Endothelial cell of umbilical vein (primary cell): ENCODE data around the gene L3MBTL2. TPM values are rescaled to one million over a fixed set of nuclear protein-coding genes. Genes with fewer than 3 reads are reported as not detected.
A peak's percentile ranks its signal among the peaks of the same experiment; 100 is the strongest.

ENCODE experiments used
- Bru-seq: library from RNA; stranded (reverse); fragments of 400-500 nt; gene quantifications from one replicate; lab custom pipeline; 2021; lab: Mats Ljungman, UMichigan
- BruChase-seq, 2 experiments: library from RNA; stranded (reverse); fragments of 400-500 nt; gene quantifications; one replicate each; lab custom pipeline; 2021; lab: Mats Ljungman, UMichigan
- BruUV-seq: library from RNA; stranded (reverse); fragments of 400-500 nt; replicated peaks from 2 replicates; lab custom pipeline; 2021; lab: Mats Ljungman, UMichigan
- CTCF ChIA-PET: fragments of 300-600, 350-600 bp; sonication (Branson Sonifier 250); formaldehyde crosslinking; loops from one replicate; lab custom pipeline; 2021; ENCODE audit warnings: antibody characterized with exemption, inconsistent platforms; lab: Charles Lee
- POLR2A ChIA-PET: fragments of 300-600, 350-600 bp; sonication (Branson Sonifier 250); formaldehyde crosslinking; loops from one replicate; lab custom pipeline; 2021; ENCODE audit warnings: antibody characterized with exemption, inconsistent platforms; lab: Charles Lee
- DNase-seq: peaks from one replicate; pipeline ENCODE4 v3.0.0-alpha.2; 2011; ENCODE audit warnings: low read depth, low spot score
- FAIRE-seq: peaks from 2 replicates; lab custom pipeline; 2011; peaks lifted over from hg19 to GRCh38; lab: Jason Lieb, UNC
- H2AFZ ChIP-seq: 2 replicates; pipeline ENCODE4 v1.6.0; 2012; ENCODE audit warnings: low read depth, low read length, control low read depth, inconsistent platforms
- H3K27ac ChIP-seq: 2 replicates; pipeline ENCODE4 v1.5.1; 2011; ENCODE audit warnings: low read depth, mild to moderate bottlenecking, control low read depth, low read length, moderate library complexity; ENCODE audit not compliant: insufficient read depth
- H3K27me3 ChIP-seq, 2 experiments: 2 replicates each; pipeline versions ENCODE4 v1.6.0 to v1.6.1; 2011; ENCODE audit warnings: low read length in 2 of 2, mixed read lengths in 1 of 2; ENCODE audit not compliant: control insufficient read depth in 2 of 2, insufficient read depth in 2 of 2
- H3K36me3 ChIP-seq, 2 experiments: 2 replicates in 1 of 2; 3 replicates in 1 of 2; pipeline ENCODE4 v1.5.1; 2011; ENCODE audit warnings: low read length in 2 of 2, mild to moderate bottlenecking in 1 of 2, moderate library complexity in 1 of 2; ENCODE audit not compliant: control insufficient read depth in 2 of 2, insufficient read depth in 2 of 2; ENCODE audit errors: extremely low read depth in 1 of 2
- H3K4me1 ChIP-seq: 3 replicates; pipeline ENCODE4 v1.5.1; 2011; ENCODE audit warnings: mild to moderate bottlenecking, low read length; ENCODE audit not compliant: control insufficient read depth, insufficient read depth; ENCODE audit errors: extremely low read depth
- H3K4me2 ChIP-seq: 2 replicates; pipeline ENCODE4 v1.6.1; 2011; ENCODE audit warnings: low read length, control low read depth, mixed read lengths; ENCODE audit not compliant: insufficient read depth
- H3K4me3 ChIP-seq, 3 experiments: fragments of 200-600 bp in 1 of 3; sonication (generic), shearing (Covaris generic) in 1 of 3; replicated peaks in 1 of 3; 2 replicates each; pipeline ENCODE4 v1.5.1; 2011 to 2016; ENCODE audit warnings: control low read depth in 3 of 3, low read length in 3 of 3, mild to moderate bottlenecking in 2 of 3, inconsistent platforms in 1 of 3, low read depth in 1 of 3, moderate library complexity in 1 of 3; ENCODE audit not compliant: insufficient read depth in 1 of 3
- H3K79me2 ChIP-seq: 2 replicates; pipeline ENCODE4 v1.6.0; 2012; ENCODE audit warnings: low read length, inconsistent platforms; ENCODE audit not compliant: control insufficient read depth, insufficient read depth
- H3K9ac ChIP-seq: replicated peaks from 2 replicates; pipeline ENCODE3; 2011; ENCODE audit warnings: low read length, control low read depth; ENCODE audit not compliant: insufficient read depth; ENCODE audit errors: extremely low read depth
- H3K9me1 ChIP-seq: replicated peaks from 3 replicates; pipeline ENCODE4 v1.6.0; 2011; ENCODE audit warnings: mild to moderate bottlenecking, low read length; ENCODE audit not compliant: control insufficient read depth, insufficient read depth; ENCODE audit errors: extremely low read depth
- H3K9me3 ChIP-seq: replicated peaks from 2 replicates; pipeline ENCODE4 v1.5.1; 2012; ENCODE audit warnings: low read length, inconsistent platforms; ENCODE audit not compliant: control insufficient read depth, insufficient read depth
- H4K20me1 ChIP-seq: replicated peaks from 2 replicates; pipeline ENCODE3; 2011; ENCODE audit warnings: mild to moderate bottlenecking, low read length; ENCODE audit not compliant: control insufficient read depth, insufficient read depth; ENCODE audit errors: extremely low read depth
- EZH2 ChIP-seq: IDR thresholded peaks from 2 replicates; pipeline ENCODE4 v1.6.1; 2012; ENCODE audit warnings: borderline replicate concordance, low read depth, mild to moderate bottlenecking, moderate library complexity, low read length, inconsistent platforms; ENCODE audit not compliant: severe bottlenecking
- FOS ChIP-seq: IDR thresholded peaks from 2 replicates; pipeline ENCODE4 v1.6.1; 2011; ENCODE audit warnings: mild to moderate bottlenecking, low read length, moderate library complexity, borderline replicate concordance; ENCODE audit not compliant: insufficient read depth
- GATA2 ChIP-seq: IDR thresholded peaks from 2 replicates; pipeline ENCODE4 v1.7.0; 2011; ENCODE audit warnings: low read depth, mild to moderate bottlenecking, moderate library complexity, mixed read lengths, low read length; ENCODE audit not compliant: insufficient read length, insufficient read depth
- JUN ChIP-seq: IDR thresholded peaks from 2 replicates; pipeline ENCODE4 v1.6.1; 2011; ENCODE audit warnings: borderline replicate concordance, low read depth; ENCODE audit not compliant: insufficient read length, insufficient read depth
- MYC ChIP-seq: IDR thresholded peaks from one replicate; pipeline ENCODE4 v1.6.1; 2011; ENCODE audit warnings: mild to moderate bottlenecking, low read depth, low read length
- POLR2A ChIP-seq: IDR thresholded peaks from 2 replicates; pipeline ENCODE4 v1.6.1; 2012; ENCODE audit warnings: low read depth, mild to moderate bottlenecking, control low read depth, low read length
- POLR2AphosphoS5 ChIP-seq: IDR thresholded peaks from 2 replicates; pipeline ENCODE4 v1.6.1; 2012; ENCODE audit warnings: low read depth, mild to moderate bottlenecking, control low read depth, low read length, moderate library complexity; ENCODE audit not compliant: insufficient read depth
- dilution Hi-C: fragments of 300-500 bp; cut with MboI; formaldehyde crosslinking; loops from one replicate; pipeline ENCODE4 v1.15.0; 2019; ENCODE audit warnings: low sequenced_read_pairs; ENCODE audit not compliant: extremely low pct_ligation_motif_present
- intact Hi-C: fragments of 100-400 bp; cut with micrococcal nuclease; formaldehyde crosslinking; loops from one replicate; pipeline ENCODE4 v1.10.0; 2022
- long read RNA-seq: library from polyadenylated mRNA; stranded (forward); transcript quantifications from one replicate; pipeline ENCODE4 v2.0.0, GENCODE V29; 2021
- polyA minus RNA-seq, 3 experiments: library from RNA; depleted of rRNA, polyadenylated mRNA; stranded (reverse); fragments of >200 nt; gene quantifications; 1 replicate in 1 of 3; 2 replicates in 2 of 3; pipeline ENCODE4 v1.2.3, GENCODE V29; 2011
- polyA plus RNA-seq, 4 experiments: library from polyadenylated mRNA; depleted of rRNA in 3 of 4; stranded (reverse) in 3 of 4; unstranded in 1 of 4; fragments of >200 nt; gene quantifications; 2 replicates each; pipeline versions ENCODE4 v1.2.1 to v1.2.3, GENCODE V29; 2011 to 2012; ENCODE audit warnings: missing spikeins in 1 of 4
- total RNA-seq: library from RNA; stranded (reverse); gene quantifications from 2 replicates; pipeline ENCODE4 v1.2.3, GENCODE V29; 2021
- TF ChIP-seq, protein P1 (sequence below), 2 donors: IDR thresholded peaks; 1 replicate in 1 of 2; 2 replicates in 1 of 2; pipeline ENCODE4 v1.5.1; 2011; ENCODE audit warnings: low read length in 2 of 2, mild to moderate bottlenecking in 2 of 2, moderate library complexity in 2 of 2, control low read depth in 1 of 2, inconsistent platforms in 1 of 2, low read depth in 1 of 2; ENCODE audit not compliant: insufficient read depth in 1 of 2; ENCODE audit errors: extremely low read depth in 1 of 2
- TF ChIP-seq, protein P2 (sequence below): IDR thresholded peaks from 2 replicates; pipeline ENCODE4 v1.6.1; 2011; ENCODE audit not compliant: insufficient read depth, insufficient read length

L3MBTL2 gene
- total RNA-seq (31.8 and 34.9 TPM in 2 replicates), polyA plus RNA-seq (28.2 and 29.5 TPM in 2 replicates), polyA minus RNA-seq (34.6 and 35.9 TPM in 2 replicates), Bru-seq, nascent RNA (percentile 60 among the genes with signal in this experiment), BruChase-seq, experiment 1, labeled RNA remaining after a 6-hour chase (percentile 72 among the genes with signal in this experiment), BruChase-seq, experiment 2, labeled RNA remaining after a 2-hour chase (percentile 77 among the genes with signal in this experiment)
- 28.1 and 29.0 TPM in 2 replicates for polyA plus RNA-seq (2011; cell fraction: cytosol; rRNA removed)
- 44.3 and 44.8 TPM in 2 replicates for polyA plus RNA-seq (2011; cell fraction: nucleus; rRNA removed)
- polyA plus RNA-seq (2012), result 19.3 and 19.9 TPM in 2 replicates
- polyA minus RNA-seq (2011; cell fraction: cytosol; rRNA and poly(A)+ RNA removed), result 13.7 TPM
- polyA minus RNA-seq (2011; cell fraction: nucleus; rRNA and poly(A)+ RNA removed), result 16.3 and 17.2 TPM in 2 replicates
- long read RNA-seq, transcript L3MBTL2-201 (17 exons, 3,296 nt), result major isoform, 64 of 83 reads
- long read RNA-seq, partial matches to known transcripts, result 12 of 83 reads
- long read RNA-seq, other reads (novel, unspliced or antisense), result 6 of 83 reads

DNA sequence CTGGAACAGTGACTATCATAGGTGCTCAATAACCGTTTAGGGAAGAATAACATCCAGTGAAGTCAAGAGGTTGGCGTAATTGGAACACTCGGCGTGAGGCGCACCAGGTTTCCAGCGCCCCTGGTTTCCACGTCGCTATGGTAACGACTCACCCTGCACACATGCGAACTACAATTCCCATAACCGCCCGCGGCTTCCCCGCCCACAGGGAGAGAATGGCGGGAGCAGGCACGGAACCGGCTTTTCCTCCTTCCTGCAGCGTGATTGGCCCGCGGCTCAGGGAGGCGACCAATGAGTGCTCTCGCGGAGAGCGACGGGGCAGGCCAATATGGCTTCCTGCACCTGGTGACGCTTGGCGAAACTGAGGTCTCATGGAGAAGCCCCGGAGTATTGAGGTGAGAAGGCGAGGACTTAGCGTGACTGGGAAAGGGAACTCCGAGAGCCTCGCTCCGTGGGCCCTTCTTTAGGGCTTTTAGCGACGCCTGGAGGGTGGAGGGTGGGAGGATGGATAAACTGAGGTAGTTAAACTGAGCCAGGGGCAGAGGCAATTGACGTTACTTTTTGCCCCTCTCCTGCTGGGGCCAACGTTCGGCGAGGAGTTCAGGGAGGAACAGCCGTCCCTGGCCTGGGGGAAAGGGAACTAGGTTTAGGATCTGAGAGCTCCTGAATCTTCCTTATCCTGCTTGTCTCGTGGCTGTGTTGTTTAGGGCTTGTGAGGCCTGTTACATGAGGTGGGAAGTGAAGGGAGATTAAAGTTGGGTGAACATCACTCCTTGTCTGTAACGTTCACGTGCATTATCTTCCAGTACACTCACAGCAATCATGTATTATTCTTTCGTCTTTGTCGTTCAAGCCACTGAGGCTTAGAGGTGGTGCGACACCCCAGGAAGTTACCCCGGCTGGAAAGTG lies at the start of gene L3MBTL2:
L3MBTL2 (plus strand) TSS at position 321 of the 909 bp plus-strand sequence; CDS start at position 372, 51 bp downstream.
- TF ChIP-seq, protein P1, sequence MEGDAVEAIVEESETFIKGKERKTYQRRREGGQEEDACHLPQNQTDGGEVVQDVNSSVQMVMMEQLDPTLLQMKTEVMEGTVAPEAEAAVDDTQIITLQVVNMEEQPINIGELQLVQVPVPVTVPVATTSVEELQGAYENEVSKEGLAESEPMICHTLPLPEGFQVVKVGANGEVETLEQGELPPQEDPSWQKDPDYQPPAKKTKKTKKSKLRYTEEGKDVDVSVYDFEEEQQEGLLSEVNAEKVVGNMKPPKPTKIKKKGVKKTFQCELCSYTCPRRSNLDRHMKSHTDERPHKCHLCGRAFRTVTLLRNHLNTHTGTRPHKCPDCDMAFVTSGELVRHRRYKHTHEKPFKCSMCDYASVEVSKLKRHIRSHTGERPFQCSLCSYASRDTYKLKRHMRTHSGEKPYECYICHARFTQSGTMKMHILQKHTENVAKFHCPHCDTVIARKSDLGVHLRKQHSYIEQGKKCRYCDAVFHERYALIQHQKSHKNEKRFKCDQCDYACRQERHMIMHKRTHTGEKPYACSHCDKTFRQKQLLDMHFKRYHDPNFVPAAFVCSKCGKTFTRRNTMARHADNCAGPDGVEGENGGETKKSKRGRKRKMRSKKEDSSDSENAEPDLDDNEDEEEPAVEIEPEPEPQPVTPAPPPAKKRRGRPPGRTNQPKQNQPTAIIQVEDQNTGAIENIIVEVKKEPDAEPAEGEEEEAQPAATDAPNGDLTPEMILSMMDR (IDR thresholded peaks at IDR 0.05; ENCODE audit: extremely low read depth in 1 of 2, insufficient read depth in 1 of 2, low read depth in 1 of 2, low read length in 2 of 2), result no peak
- no peak for TF ChIP-seq GATA2
- TF ChIP-seq POLR2A, result peak; percentile 75
- TF ChIP-seq, protein P2, sequence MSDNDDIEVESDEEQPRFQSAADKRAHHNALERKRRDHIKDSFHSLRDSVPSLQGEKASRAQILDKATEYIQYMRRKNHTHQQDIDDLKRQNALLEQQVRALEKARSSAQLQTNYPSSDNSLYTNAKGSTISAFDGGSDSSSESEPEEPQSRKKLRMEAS, result no peak
- TF ChIP-seq EZH2, result no peak
- TF ChIP-seq FOS, result no peak
- TF ChIP-seq JUN, result no peak
- no peak for TF ChIP-seq MYC
- peak; percentile 64 for TF ChIP-seq POLR2AphosphoS5
- Histone ChIP-seq H3K4me2 (peak within 1 kb of the TSS; percentile 62), H3K9ac (peak within 1 kb of the TSS; percentile 85), H3K4me1 (peaks cover 6% of the 10 kb centered on the region), H3K9me3 (no peaks in the 10 kb centered on the region), H3K9me1 (no peaks in the 10 kb centered on the region), H3K27ac (peak within 1 kb of the TSS; percentile 47), H2AFZ (peak within 1 kb of the TSS; percentile 83), H3K27me3 (no peaks in the 10 kb centered on the region), H3K36me3 (peaks cover 0 to 4% of the 10 kb centered on the region in 2 experiments), H3K79me2 (peaks cover 14% of the 10 kb centered on the region), H3K4me3 (peak within 1 kb of the TSS; percentile 43 to 82 (median 75)), H4K20me1 (no peaks in the 10 kb centered on the region)
- POLR2A ChIA-PET, result no interaction called here
- DNase-seq (peak; percentile 98), FAIRE-seq (peak; percentile 97)
- dilution Hi-C loops, result no loop called here
- BruUV-seq, result TSS peak; percentile 57
- intact Hi-C loops, result no loop called here
- CTCF ChIA-PET, result no interaction called here
